ENCODE results near the gene PCBP3.

PCBP3 gene

DNA sequence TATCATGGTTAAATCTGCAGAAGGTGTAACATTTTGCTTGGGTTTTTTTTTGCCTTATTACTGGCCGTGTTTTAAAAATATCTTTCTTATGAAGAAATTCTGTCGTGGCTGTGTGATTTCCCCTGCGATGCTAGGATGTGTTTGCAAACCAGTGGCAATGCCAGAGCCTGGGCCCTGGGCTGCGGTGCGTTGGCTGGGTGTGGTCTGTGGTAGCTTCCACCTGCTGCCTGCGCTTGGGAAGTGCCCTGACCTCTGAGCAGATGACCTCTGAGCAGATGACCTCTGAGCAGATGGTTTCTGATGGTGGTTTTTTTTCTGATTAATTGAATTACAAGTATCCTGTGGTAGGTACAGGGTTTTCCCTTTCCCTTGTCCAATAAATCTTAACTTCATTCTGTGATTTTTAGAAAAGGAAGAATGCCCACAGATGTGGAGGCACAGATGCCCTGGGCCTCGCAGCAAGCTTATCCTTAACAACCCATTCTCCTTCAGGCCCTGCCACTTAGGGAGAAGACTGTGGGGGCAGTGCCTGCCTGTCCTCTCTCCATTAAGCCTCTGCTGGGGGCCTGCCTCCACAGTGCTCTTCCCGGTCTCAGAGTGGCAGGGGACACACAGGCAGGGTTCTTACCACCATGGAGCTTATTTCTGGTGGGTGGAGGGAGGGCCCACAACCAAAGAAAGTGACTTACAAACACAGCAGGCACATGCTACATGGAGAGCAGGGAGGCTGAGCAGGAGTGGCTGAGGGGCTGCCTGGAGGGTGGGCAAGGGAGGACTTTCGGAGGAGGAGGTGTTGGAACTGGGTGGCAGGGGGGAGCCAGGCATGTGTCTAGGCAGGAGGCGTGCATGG is 81.7 kb downstream of the PCBP3 start:
- DNase-seq (ENCODE audit: low read depth in 2 of 2), result no peak

DNA sequence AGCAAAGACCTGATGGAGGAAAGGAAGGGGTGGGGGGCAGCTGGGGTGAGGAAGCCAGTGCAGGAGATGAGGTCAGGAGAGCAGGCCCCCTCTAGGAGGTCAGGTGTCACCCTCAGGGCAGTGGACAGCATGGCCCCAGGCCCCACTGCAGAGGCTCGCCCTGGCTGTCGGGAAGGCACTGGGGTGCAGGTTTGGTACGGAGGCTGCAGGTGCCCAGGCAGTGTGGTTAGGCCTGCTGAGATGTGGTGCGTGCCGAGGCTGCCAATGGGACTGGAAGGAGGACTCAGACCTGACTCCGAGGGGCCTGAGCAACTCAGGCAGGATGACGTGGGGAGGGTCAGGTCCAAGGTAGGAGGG is 82.3 kb downstream of the PCBP3 start:
- no peak for DNase-seq (ENCODE audit: low read depth in 2 of 2)

- no peak for DNase-seq (ENCODE audit: low read depth in 2 of 2)
Measured at GRCh38 chr21:45726438-45726837, 82.9 kb downstream of the PCBP3 start.

GRCh38 chr21:45727390-45727789 is 83.9 kb downstream of the PCBP3 start:
- DNase-seq (ENCODE audit: low read depth in 2 of 2), result no peak

DNA sequence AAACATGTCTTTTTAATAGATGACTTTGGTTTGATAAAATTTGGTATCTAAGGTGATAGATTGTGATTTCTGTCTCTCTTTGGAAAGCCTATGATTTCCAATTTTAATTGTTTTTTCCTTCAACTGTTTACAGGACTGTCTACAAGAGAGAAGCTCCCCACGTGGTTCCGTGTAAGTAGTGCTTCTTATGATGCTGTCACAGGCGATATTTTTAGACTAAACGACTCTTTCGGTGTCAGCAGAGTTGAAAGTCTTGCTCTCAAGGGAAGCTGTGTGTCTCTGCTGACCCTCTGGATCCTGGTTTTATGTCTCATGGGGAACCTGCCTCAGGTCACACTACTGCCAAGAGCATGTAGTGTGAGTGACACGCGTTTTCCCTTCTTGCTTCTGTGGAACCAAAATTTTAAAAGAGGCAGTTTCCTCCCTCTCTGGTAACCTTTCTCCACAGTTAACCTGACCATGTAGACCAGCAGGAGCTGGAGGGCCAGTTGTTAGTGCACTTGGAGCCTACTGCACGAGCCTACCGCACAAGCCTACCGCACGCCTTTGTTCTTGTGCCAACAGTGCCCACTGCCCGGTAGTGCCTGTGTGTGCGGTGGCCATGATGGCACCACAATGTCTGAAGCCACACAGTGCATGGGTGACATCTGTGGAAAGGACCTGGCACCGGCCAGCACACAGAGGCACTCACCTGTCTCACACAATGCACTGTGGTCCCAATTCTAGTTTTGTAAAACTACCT is 91.9 kb downstream of the PCBP3 start:
- DNase-seq (ENCODE audit: low read depth in 2 of 2), result no peak

- DNase-seq (ENCODE audit: low read depth in 2 of 2), result no peak
Measured at GRCh38 chr21:45736042-45736689, 92.6 kb downstream of the PCBP3 start.

GRCh38 chr21:45736690-45737484 is 93.4 kb downstream of the PCBP3 start:
- no peak for DNase-seq (ENCODE audit: low read depth in 2 of 2)

DNA sequence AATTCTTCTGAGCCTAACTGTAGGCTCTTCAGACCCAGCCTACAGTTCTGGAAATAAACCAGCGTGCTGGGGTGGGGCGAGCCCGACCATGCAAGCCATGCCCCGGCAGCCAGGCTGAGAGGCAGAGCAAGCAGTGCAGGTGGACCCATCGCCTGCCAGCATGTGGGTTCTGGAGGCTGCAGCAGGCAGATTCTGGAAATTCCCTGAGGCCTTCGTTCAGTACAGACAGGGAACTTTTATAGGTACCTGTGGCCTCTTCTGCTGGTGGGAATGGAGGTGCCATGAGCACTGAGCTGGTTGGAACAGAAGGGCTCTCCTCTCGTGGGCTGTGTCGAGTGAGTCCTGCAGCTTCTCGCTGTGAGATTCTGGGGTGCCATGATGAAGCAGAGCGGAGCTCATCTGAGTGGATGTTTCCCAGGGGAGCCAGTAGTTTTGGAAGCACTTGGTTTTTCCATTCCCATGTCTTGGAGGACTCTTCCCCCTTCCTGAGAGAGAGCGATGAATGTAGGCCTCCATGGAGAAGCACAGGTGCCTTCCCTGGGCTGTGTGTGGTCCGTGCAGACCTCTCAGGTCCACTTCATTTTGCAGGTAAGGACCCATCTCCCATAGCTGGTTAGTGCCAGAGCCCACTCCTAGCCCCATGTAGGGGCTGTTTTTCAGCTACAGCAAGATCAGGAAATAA is 94.1 kb downstream of the PCBP3 start:
- DNase-seq (ENCODE audit: low read depth in 2 of 2), result no peak

DNA sequence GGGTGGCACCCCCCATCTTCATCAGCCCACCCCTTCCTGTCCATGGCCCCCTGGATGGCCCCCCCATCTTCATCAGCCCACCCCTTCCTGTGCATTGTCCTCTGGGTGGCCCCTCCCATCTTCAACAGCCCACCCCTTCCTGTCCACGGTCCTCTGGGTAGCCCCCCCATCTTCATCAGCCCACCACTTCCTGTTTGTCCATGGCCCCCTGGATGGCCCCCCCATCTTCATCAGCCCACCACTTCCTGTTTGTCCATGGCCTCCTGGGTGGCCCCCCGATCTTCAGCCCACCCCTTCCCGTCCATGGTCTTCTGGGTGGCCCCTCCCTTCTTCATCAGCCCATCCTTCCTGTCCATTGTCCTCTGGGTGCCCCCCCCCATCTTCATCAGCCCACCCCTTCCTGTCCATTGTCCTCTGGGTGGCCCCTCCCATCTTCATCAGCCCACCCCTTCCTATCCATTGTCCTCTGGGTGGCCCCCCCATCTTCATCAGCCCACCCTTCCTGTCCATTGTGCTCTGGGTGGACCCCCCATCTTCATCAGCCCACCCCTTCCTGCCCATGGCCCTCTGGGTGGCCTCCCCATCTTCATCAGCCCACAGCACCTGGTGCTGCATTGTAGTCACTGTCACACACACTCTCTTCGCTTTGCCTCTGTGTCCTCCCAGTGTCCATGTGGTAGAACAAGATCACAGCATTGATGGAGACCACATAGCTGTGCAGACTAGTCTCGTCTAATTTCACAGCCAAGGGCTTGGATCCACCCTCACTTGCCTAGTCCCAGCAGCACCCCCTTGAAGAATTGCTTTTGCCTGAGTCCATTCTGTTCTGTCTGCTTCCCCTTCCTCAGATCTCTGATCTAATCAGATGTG is 95.9 kb downstream of the PCBP3 start:
- DNase-seq (ENCODE audit: low read depth in 2 of 2), result no peak

GRCh38 chr21:45740088-45740440 is 96.5 kb downstream of the PCBP3 start:
- no peak for DNase-seq (ENCODE audit: low read depth in 2 of 2)

GRCh38 chr21:45740491-45741357 is 97.2 kb downstream of the PCBP3 start:
- no peak for DNase-seq (ENCODE audit: low read depth in 2 of 2)

GRCh38 chr21:45741691-45742090 is 98.2 kb downstream of the PCBP3 start:
- DNase-seq (ENCODE audit: low read depth in 2 of 2), result no peak

- no peak for DNase-seq (ENCODE audit: low read depth in 2 of 2)
Measured at GRCh38 chr21:45742247-45742646, 98.7 kb downstream of the PCBP3 start.

- no peak for DNase-seq (ENCODE audit: low read depth in 2 of 2)
Measured at GRCh38 chr21:45745256-45745655, 101.7 kb downstream of the PCBP3 start.

GRCh38 chr21:45747233-45747766 is 103.8 kb downstream of the PCBP3 start:
- DNase-seq (ENCODE audit: low read depth in 2 of 2), result no peak

DNA sequence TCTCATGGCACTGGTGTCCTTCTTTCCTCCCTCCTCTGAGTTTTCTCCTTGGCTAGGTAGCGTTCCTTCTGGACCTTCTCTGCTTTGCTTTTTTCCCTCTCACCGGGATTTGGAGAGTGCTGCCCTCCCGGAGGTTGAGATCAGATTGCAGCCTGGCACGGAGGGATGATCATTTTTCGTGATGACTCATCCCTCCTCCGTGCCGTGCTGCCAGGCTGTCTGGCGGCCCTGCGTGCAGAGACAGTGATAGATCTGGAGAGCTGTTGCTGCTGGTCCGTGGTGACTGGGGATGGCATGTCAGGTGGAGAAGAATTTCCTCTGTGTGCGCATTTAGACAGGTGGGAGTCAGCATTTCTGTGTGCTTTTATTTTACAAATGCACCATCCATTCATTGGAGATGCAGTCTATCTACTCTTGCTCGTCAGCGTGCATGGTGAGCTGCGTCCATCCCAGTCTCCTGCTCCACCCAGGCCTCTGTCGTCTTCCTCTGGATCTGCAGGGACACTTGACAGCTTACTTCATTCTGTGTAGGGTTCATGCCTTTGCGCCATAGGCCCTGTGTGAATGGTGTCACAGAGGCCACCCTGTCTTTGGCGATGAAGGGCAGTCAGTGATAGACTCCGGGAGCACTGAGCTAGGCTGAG is 104.4 kb downstream of the PCBP3 start:
- no peak for DNase-seq (ENCODE audit: low read depth in 2 of 2)

- DNase-seq (ENCODE audit: low read depth in 2 of 2), result no peak
Measured at GRCh38 chr21:45748593-45748992, 105.1 kb downstream of the PCBP3 start.

DNA sequence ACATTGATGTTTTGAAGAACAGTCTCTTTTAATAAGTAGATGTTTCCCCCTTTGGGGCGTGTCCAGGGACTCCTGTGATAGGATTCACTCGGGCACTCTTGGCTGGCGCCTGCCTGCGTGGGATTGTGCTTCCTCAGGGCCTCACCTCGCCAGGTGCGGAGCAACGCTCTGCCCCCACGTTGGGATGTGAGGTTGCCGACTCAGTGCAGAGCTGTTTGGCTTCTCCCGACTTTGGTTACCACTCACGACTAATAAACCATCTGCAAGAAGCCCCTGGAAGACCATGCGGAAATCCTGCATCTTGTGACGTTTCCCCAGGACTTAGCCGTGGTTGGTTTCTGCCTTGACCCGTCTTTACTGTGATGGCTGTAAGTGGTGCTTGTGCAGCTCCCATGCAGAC is 106.4 kb downstream of the PCBP3 start:
- DNase-seq (ENCODE audit: low read depth in 2 of 2), result no peak

DNA sequence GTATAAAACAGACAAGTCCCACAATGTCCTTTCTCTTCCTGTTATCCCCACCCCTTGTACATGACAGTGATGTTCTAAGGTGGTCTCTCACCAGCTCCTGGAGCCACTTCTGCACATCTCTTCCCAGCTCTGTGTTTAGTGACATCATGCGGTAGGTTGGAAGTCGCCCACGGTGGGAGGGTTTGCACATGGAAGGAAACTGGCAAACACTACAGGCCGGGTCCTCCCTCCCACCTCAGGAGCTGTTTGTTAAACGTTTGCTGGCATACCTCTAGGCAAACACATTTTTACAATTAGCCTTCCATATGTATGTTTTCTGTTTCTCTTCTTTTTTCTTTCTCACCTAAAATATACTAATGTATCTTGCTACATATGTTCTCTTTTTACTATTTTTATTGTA is 107.4 kb downstream of the PCBP3 start:
- no peak for DNase-seq (ENCODE audit: low read depth in 2 of 2)
